Measurements from ENCODE around the gene MUC6.

The MUC6 gene, protein sequence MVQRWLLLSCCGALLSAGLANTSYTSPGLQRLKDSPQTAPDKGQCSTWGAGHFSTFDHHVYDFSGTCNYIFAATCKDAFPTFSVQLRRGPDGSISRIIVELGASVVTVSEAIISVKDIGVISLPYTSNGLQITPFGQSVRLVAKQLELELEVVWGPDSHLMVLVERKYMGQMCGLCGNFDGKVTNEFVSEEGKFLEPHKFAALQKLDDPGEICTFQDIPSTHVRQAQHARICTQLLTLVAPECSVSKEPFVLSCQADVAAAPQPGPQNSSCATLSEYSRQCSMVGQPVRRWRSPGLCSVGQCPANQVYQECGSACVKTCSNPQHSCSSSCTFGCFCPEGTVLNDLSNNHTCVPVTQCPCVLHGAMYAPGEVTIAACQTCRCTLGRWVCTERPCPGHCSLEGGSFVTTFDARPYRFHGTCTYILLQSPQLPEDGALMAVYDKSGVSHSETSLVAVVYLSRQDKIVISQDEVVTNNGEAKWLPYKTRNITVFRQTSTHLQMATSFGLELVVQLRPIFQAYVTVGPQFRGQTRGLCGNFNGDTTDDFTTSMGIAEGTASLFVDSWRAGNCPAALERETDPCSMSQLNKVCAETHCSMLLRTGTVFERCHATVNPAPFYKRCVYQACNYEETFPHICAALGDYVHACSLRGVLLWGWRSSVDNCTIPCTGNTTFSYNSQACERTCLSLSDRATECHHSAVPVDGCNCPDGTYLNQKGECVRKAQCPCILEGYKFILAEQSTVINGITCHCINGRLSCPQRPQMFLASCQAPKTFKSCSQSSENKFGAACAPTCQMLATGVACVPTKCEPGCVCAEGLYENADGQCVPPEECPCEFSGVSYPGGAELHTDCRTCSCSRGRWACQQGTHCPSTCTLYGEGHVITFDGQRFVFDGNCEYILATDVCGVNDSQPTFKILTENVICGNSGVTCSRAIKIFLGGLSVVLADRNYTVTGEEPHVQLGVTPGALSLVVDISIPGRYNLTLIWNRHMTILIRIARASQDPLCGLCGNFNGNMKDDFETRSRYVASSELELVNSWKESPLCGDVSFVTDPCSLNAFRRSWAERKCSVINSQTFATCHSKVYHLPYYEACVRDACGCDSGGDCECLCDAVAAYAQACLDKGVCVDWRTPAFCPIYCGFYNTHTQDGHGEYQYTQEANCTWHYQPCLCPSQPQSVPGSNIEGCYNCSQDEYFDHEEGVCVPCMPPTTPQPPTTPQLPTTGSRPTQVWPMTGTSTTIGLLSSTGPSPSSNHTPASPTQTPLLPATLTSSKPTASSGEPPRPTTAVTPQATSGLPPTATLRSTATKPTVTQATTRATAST (N-terminal part only)

DNA sequence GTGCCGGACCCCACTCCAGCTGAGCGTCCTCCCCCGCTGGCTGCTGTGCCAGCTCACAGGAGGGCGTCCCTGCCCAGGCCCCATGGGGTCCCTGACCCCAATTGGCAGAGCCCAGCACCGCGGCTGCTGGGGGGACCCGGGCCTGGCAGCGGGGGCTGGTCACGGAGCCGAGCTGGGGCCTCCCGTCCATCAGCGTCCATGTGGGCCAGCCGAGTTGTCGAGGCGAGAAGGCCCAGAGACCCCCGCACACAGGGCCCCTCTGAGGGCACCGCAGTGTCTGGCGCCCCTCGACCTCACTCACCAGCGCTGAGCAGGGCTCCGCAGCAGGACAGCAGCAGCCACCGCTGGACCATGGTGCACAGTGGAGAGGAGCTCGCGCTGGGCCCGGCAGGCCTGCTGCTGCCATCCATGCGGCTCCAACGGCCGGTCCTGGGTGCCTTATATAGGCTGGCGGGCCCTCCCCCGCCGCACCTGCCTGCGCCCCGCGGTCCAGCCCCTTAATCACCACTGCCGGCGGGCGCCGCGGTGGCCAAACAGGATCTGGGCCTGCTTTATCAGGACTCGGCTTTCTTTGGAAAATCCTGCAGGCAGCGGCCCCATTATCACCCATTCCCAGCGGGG, at the start of gene MUC6:
TSS of gene MUC6 (minus strand) at position 416 of the 621 bp plus-strand sequence. CDS start at position 353, 63 bp downstream.
- no peak for DNase-seq (ENCODE audit: low read depth)

DNA sequence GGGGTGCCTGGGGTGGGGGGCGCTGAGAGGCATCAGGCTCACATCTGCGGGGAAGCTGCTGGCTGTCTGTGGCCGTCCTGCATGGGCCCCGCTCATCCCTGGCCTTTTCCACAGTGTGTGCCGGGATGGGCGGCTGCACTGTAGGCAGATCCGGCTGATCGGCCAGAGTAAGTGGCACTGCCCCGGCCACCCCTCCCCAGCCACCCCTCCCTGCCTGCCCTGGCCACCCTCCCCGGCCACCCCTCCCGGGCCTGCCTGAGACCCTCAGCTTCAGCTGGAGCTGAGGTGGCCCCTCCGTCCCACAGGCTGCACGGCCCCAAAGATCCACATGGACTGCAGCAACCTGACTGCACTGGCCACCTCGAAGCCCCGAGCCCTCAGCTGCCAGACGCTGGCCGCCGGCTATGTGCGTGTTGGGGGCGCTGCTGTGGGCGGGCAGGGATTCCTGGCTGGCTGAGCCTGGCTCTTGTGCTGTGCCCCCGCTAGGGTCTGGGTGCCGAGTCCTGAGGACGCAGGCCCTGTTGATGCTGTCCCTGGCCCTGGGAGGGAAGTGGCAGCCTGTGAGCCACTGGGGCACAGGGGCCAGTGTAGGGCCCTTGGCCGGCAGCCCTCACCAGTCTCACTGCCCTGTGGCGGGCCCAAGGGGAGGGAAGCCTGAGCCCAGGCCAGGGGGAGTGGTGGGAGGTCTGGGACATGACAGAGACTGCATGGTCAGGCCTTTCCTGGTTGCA, 49.1 kb upstream of the MUC6 start:
- no peak for DNase-seq (ENCODE audit: low read depth)

DNA sequence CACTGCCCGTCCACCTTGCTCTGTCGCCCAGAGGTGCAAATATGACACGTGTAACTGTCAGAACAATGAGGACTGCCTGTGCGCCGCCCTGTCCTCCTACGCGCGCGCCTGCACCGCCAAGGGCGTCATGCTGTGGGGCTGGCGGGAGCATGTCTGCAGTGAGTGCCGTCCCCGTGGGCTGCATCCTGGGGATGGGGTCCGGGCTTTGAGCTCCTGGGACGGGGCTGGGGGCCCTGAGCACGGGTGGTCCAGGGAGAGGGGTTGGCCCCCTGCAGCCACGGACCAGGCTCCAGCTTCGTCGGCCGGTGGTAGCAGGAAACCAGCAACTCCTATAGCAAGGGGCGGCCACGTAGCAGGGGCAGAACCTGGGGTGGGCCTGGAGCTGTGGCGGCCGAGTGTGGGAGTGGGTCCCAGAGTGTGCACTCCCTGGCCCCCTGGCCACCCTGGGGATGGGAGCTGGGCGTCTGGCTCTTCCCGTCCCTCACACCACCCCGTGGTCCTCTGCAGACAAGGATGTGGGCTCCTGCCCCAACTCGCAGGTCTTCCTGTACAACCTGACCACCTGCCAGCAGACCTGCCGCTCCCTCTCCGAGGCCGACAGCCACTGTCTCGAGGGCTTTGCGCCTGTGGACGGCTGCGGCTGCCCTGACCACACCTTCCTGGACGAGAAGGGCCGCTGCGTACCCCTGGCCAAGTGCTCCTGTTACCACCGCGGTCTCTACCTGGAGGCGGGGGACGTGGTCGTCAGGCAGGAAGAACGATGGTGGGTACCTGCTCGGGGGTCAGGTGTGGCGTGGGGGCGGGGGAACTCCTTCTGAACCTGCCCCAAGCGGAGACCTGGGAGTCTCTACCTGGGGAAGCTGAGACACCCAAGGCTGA, 48.3 kb upstream of the MUC6 start:
- DNase-seq (ENCODE audit: low read depth): no peak

DNA sequence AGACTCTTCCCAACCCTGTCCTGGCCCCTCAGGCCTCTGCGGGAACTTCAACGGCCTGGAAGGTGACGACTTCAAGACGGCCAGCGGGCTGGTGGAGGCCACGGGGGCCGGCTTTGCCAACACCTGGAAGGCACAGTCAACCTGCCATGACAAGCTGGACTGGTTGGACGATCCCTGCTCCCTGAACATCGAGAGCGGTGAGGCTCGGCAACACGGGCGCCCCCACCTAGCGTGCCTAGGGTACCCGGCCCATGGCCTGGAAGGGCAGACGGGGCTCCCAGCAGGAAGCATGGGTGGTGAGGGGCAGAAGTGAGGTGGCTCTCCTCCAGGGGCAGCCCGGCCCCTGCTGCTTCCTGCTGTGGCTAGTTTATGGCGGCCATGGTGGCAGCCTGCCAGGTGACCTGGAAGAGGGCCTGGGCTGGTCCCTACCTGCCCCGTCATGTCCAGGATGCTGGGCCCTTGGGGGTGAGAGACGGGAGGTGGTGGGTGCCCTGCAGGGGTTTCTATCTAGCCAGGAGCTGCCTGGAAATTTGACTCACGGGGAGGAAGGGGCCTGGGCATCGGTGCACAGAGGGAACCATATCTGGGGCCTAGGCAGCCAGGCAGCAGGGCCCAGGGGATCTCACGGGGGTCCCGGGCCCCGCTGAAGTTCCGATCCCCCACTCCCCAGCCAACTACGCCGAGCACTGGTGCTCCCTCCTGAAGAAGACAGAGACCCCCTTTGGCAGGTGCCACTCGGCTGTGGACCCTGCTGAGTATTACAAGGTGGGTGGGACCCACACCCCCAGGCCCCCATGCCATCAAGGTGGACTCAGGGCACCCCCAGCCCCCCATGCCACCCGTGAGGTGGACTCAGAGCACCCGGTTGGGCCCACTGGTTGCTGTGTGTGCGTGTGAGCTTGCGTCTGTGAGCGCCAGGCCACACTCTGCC, 47.4 kb upstream of the MUC6 start:
- no peak for DNase-seq (ENCODE audit: low read depth)

DNA sequence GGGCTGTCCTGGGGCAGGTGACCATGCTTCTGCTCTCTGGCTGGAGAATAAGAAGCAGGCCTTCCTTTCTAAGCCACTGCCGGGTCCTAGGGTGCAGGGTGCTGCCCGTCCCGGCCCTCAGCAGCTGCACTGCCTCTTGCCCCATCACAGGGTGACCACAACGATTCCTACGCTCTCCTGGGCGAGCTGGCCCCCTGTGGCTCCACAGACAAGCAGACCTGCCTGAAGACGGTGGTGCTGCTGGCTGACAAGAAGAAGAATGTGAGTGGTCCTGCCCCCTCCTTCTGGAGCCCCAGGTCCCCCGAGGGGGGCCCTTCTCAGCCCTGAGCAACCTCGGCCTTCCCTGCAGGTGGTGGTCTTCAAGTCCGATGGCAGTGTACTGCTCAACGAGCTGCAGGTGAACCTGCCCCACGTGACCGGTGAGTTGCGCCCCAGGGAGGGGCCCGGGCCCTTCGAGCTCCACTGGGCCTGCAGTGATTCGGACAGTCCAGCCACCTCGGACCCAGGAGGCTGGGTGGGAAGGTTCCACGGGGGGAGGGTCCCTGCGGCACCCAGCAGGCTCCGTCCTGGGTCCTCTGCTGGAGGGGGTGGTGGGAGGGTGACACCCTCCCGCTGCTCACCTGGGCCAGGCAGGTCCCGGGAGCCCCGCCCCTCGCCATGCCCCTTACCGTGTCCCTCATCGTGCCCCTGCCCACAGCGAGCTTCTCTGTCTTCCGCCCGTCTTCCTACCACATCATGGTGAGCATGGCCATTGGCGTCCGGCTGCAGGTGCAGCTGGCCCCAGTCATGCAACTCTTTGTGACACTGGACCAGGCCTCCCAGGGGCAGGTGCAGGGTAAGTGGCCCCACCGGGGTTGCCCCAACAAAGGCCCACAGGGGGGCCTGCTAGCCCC, 46.5 kb upstream of the MUC6 start:
- no peak for DNase-seq (ENCODE audit: low read depth)

DNA sequence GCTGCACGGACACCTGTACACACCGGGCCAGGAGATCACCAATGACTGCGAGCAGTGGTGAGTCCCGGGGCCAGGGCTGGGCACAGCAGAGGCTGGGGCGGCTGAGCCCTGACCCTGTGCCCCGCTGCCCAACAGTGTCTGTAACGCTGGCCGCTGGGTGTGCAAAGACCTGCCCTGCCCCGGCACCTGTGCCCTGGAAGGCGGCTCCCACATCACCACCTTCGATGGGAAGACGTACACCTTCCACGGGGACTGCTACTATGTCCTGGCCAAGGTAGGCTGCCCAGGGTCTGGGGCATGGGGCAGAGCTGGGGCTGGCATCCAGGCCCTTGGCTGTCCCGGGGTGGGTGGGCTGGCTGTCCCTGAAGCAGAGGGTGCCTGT, 45.8 kb upstream of the MUC6 start:
- no peak for DNase-seq (ENCODE audit: low read depth)

DNA sequence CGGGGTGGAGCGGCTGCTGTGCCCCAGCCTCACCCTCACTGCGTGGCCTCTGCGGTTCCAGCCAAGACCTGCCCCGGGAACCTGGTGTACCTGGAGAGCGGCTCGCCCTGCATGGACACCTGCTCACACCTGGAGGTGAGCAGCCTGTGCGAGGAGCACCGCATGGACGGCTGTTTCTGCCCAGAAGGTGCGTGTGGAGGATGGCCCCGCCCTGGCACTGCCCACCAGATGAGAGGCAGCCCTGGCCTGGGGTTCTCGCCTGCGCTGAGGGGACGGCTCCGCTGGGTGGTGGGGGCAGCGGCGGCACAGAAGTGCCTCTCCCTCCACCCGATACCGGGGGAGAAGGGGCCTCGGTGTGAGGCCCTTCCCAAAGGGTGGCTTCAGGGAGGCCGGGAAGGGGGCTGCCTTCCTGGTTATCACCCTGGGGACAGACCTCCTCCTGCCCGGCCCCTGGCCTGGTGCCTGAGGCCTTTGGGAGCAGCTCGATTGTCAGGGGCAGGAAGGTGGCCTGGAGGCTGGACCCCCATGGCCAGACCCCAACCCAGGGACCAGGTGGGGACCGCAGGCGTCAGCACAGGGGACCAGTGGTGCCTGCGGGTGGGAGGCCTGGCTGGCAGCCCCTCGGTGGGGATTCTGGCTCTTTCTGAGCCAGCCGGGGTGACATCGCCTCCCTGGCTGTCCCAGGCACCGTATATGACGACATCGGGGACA, 45.2 kb upstream of the MUC6 start:
- DNase-seq (ENCODE audit: low read depth): no peak

DNA sequence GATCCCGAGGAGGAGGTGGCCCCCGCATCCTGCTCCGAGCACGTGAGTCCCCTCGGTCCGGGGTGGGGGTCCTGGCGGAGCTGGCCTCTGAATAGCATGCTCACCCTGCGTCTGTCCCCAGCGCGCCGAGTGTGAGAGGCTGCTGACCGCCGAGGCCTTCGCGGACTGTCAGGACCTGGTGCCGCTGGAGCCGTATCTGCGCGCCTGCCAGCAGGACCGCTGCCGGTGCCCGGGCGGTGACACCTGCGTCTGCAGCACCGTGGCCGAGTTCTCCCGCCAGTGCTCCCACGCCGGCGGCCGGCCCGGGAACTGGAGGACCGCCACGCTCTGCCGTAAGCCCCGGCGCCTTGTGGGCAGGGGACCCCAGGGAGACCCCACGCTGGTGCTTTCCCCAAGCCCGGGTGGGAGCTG, 41.7 kb upstream of the MUC6 start:
- DNase-seq (ENCODE audit: low read depth): no peak

DNA sequence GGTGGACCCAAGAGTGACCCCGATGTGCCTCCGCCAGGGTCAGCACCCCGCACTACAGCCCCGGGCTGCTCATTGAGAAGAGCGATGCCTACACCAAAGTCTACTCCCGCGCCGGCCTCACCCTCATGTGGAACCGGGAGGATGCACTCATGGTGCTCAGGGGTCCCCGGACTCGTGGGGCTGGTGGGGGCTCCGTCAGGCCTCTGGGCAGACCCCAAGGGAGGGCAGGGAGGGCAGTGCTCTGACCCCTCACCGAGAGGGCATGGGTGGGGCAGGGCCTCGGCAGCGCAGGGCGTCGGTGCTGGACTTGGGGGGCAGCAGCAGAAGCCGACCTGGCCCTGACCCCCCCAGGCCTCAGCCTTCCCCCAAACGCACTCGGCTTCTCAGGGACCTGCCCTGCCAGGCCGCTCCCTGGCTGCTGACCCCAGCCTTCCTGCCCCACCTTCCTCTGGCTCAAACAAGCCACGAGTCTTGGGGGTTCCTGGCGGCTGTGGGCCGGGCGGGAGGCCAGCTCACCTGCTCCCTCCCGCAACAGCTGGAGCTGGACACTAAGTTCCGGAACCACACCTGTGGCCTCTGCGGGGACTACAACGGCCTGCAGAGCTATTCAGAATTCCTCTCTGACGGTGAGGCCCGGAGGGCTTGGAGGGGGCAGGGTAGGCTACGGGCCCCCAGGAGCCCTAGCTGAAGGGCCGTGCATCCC, 41.0 kb upstream of the MUC6 start:
- DNase-seq (ENCODE audit: low read depth): no peak

DNA sequence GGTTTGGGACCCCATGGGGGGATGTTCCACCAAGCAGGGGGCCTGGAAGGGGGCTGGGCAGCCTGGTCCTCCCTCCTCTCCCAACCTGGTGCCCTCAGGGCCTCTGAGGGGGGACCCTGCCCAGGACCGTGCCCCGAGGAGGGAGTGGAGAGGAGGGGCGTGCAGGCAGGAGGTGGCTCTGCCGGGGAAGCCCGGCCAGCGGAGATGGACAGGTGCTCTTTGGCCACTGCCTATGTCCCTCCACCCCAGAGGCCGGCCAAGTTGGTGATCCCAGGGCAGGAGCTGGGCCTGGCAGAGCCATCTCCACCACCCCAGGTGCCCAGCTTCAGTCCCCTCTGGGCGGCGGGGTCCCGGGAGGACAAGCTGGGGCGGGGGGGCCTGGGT, 40.5 kb upstream of the MUC6 start:
- DNase-seq (ENCODE audit: low read depth): no peak

DNA sequence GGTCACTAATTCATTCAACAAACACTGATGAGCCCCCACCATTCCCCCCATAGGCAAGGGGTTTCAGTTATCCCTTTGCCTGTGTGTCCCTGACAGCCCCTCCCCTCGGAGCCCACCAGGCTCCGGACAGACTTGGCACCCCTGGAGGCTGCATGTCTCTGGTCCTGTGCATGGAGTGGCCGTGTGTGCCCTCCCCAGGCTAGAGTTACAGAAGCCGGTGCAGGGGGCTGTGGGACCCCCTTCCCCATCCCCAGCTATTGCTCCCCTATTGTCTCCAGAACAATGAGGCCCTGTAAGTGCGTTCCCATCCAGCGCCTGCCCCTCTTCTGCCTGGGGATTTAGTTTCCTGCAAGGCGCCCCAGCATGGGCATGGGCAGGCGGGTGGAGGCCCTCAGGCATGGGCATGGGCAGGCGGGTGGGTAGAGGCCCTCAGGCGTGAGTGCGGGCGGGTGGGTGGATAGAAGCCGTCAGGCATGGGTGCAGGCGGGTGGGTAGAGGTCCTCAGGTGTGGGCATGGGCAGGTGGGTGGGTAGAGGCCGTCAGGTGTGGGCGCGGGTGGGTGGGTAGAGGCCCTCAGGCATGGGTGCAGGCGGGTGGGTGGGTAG, 39.6 kb upstream of the MUC6 start:
- no peak for DNase-seq (ENCODE audit: low read depth)

DNA sequence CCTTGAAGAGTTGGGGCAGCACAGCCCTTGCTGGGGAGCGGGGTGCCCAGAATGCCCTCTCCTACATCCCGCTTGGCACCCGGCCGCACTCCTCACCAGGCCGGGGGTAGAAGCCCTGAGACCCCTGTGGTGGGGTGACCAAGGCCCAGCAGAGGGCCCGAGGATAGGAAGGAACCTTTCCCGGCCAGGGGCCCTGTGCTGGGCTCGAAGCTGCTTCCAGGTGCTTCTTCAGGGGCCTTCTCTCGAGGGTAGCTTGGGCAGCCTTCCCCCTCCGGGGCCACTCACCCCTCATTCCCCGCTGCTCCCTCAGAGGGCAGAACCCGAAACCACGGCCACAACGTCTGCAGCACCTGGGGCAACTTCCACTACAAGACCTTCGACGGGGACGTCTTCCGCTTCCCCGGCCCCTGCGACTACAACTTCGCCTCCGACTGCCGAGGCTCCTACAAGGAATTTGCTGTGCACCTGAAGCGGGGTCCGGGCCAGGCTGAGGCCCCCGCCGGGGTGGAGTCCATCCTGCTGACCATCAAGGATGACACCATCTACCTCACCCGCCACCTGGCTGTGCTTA, 38.9 kb upstream of the MUC6 start:
- DNase-seq (ENCODE audit: low read depth): no peak

DNA sequence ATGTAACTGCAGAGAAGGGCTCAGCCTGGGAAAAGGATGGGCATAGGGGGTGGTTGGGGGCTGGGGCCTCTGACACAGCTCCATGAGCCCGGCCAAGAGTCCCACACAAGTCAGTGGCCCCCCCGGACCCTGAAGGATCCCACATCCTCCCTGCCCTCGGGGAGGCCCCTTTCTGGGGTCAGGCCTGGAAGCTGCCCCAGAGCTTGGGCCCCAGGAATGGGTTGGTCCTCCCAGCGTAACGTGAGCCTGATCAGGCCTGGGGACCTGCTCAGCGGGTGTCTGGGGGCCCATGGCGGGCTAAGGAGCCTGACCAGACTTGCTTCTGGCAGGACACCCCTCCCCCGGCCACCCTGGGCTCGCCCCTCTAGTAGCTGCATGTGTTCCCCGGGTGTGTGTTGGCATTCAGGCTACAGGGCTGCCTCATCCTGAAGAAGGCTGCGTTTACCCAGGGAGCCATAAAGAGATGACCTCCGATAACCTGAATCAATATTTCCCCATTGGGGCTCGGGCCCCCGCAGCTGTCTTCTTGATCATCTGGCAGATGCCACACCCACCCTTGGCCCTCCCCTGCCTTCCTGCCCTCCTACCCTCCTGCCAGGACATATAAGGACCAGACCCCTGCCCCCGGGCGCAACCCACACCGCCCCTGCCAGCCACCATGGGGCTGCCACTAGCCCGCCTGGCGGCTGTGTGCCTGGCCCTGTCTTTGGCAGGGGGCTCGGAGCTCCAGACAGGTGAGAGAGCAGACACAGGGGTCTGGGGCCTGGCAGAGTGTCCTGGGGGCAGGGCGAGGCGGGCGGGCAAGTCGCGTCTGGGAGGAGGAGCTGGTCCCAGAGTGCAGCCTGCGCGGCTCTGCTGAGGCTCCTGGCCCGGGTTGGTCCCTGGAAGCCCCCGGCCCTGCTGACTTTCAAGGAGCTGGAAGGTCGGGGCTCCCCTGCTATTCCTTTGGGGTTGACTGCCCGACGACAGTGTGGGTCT, 38.0 kb upstream of the MUC6 start, which contains the start of gene MUC2:
TSS of gene MUC2 (plus strand) at position 631 of the 978 bp plus-strand sequence.
- no peak for DNase-seq (ENCODE audit: low read depth)

DNA sequence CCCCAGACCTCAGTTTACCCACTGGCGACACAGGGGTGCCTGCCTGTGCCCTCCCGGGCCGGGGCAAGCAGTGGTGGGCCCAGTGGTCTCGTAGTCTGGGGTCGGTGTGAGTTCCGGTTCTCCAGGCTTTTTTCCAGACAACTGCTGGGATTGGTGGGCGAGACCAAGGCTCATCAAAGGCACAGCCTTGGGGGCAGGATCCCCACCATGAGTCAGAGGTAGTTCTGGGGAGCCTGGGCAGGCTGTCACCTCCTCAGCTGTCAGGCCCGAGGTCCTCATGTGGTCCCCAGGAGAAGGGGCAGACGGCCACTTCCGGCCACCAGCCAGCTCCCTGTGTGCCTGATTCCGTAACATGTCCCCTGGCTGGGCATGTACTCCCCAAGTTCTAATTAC, 37.3 kb upstream of the MUC6 start:
- DNase-seq (ENCODE audit: low read depth): no peak
